Astrocyte of the spinal cord (primary cell): ENCODE results near the gene ATG7.

ENCODE experiments used
- DNase-seq: peaks from one replicate; pipeline ENCODE4 v3.0.0; 2011; ENCODE audit warnings: low read depth, low spot score
- H3K4me3 ChIP-seq: 2 replicates; pipeline ENCODE4 v1.5.1; 2011; ENCODE audit warnings: low read depth, mild to moderate bottlenecking, low read length, moderate library complexity
- CTCF ChIP-seq: IDR thresholded peaks from 2 replicates; pipeline ENCODE4 v1.5.1; 2012; ENCODE audit warnings: low read depth, mild to moderate bottlenecking, low read length, inconsistent platforms
- in situ Hi-C: cut with HindIII; loops from 2 replicates; pipeline ENCODE4 v1.10.0; 2017; ENCODE audit warnings: low sequenced_read_pairs

ATG7 gene

GRCh38 chr3:11415099-11415498 lies 142.9 kb downstream of the ATG7 start:
- TF ChIP-seq CTCF = no peak
- in situ Hi-C loops = no loop called here
- DNase-seq = peak; percentile 17
- H3K4me3 ChIP-seq = no peak overlapping the region

- in situ Hi-C loops = no loop called here
- TF ChIP-seq CTCF = no peak
- DNase-seq = no peak
- no peak overlapping the region for H3K4me3 ChIP-seq
Observed at GRCh38 chr3:11420066-11420465, 147.9 kb downstream of the ATG7 start.

GRCh38 chr3:11422291-11422690 lies 150.1 kb downstream of the ATG7 start:
- no peak for TF ChIP-seq CTCF
- in situ Hi-C loops = no loop called here
- H3K4me3 ChIP-seq = no peak overlapping the region
- no peak for DNase-seq

GRCh38 chr3:11423868-11424267 lies 151.7 kb downstream of the ATG7 start:
- no peak for DNase-seq
- no peak overlapping the region for H3K4me3 ChIP-seq
- TF ChIP-seq CTCF = no peak
- in situ Hi-C loops = no loop called here

- in situ Hi-C loops = no loop called here
- TF ChIP-seq CTCF = no peak
- DNase-seq = no peak
Observed at GRCh38 chr3:11424277-11424676, 152.1 kb downstream of the ATG7 start.

GRCh38 chr3:11430207-11430606 lies 158.0 kb downstream of the ATG7 start:
- no peak for TF ChIP-seq CTCF
- in situ Hi-C loops = no loop called here
- H3K4me3 ChIP-seq = no peak overlapping the region
- no peak for DNase-seq

More at GRCh38 chr3:11424277-11424676, 152.1 kb downstream of the ATG7 start:
- no peak overlapping the region for H3K4me3 ChIP-seq

GRCh38 chr3:11430624-11431023 lies 158.4 kb downstream of the ATG7 start:
- no peak for TF ChIP-seq CTCF
- in situ Hi-C loops = no loop called here
- no peak for DNase-seq
- no peak overlapping the region for H3K4me3 ChIP-seq
